ENCODE data around the gene PDRG1. TPM values are rescaled to one million over a fixed set of nuclear protein-coding genes. Genes with fewer than 3 reads are reported as not detected.

PDRG1 gene
- total RNA-seq, 4 donors from 2014 or later: 5.1 to 6.6 (median 6.2) TPM

DNA sequence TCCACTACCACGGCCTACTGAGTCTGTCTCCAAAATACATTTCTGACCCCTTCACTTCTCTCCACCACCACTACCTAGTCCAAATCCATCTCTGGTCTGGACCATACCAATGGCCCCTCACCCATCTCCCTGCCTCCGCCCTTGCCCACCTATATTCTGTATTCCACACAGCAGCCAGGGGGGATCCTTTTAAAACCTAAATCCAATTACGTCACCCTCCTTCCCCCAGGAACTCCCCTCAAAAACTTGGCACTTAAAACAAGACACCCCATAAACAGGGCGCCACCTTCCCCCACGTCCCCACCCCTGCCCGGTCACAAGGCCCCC is 680 bp downstream of the PDRG1 start:
- TF ChIP-seq POLR2A (IDR thresholded peaks at IDR 0.05): no peak
- TF ChIP-seq, protein P1, sequence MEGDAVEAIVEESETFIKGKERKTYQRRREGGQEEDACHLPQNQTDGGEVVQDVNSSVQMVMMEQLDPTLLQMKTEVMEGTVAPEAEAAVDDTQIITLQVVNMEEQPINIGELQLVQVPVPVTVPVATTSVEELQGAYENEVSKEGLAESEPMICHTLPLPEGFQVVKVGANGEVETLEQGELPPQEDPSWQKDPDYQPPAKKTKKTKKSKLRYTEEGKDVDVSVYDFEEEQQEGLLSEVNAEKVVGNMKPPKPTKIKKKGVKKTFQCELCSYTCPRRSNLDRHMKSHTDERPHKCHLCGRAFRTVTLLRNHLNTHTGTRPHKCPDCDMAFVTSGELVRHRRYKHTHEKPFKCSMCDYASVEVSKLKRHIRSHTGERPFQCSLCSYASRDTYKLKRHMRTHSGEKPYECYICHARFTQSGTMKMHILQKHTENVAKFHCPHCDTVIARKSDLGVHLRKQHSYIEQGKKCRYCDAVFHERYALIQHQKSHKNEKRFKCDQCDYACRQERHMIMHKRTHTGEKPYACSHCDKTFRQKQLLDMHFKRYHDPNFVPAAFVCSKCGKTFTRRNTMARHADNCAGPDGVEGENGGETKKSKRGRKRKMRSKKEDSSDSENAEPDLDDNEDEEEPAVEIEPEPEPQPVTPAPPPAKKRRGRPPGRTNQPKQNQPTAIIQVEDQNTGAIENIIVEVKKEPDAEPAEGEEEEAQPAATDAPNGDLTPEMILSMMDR (IDR thresholded peaks at IDR 0.05): no peak
- no peak for DNase-seq
- Histone ChIP-seq H3K27me3 (no peaks in the 10 kb centered on the region), H3K36me3 (peaks cover 0 to 37% (median 0%) of the 10 kb centered on the region in 3 donors), H3K4me1 (peaks cover 0 to 14% (median 0%) of the 10 kb centered on the region in 4 donors), H3K4me3 (peak overlapping the region; percentile 61 to 90 (median 73)), H3K9me3 (no peaks in the 10 kb centered on the region), H3K27ac (peak overlapping the region in 3 of 4 donors; percentile 54 to 85 (median 67))

- peaks cover 0 to 48% (median 0%) of the 10 kb centered on the region in 3 donors for H3K36me3 ChIP-seq
- no peak for TF ChIP-seq POLR2A (IDR thresholded peaks at IDR 0.05)
- TF ChIP-seq, protein P1 (IDR thresholded peaks at IDR 0.05): no peak
Observed at GRCh38 chr20:31949877-31950646, 1.8 kb downstream of the PDRG1 start.

GRCh38 chr20:31948008-31948407 is 3.8 kb downstream of the PDRG1 start:
- no peak for DNase-seq
- peaks cover 0 to 14% (median 0%) of the 10 kb centered on the region in 4 donors for H3K4me1 ChIP-seq
- H3K9me3 ChIP-seq: no peaks in the 10 kb centered on the region
- H3K27ac ChIP-seq: no peak overlapping the region
- H3K4me3 ChIP-seq: no peak overlapping the region
- H3K27me3 ChIP-seq: no peaks in the 10 kb centered on the region
- no peak for TF ChIP-seq POLR2A (IDR thresholded peaks at IDR 0.05)
- TF ChIP-seq, protein P1 (IDR thresholded peaks at IDR 0.05): no peak
- peaks cover 0 to 59% (median 0%) of the 10 kb centered on the region in 3 donors for H3K36me3 ChIP-seq

More at GRCh38 chr20:31949877-31950646, 1.8 kb downstream of the PDRG1 start:
- Histone ChIP-seq H3K27ac (no peak overlapping the region), H3K27me3 (no peaks in the 10 kb centered on the region), H3K4me3 (no peak overlapping the region), H3K9me3 (no peaks in the 10 kb centered on the region), H3K4me1 (peaks cover 0 to 14% (median 0%) of the 10 kb centered on the region in 4 donors)
- no peak for DNase-seq

DNA sequence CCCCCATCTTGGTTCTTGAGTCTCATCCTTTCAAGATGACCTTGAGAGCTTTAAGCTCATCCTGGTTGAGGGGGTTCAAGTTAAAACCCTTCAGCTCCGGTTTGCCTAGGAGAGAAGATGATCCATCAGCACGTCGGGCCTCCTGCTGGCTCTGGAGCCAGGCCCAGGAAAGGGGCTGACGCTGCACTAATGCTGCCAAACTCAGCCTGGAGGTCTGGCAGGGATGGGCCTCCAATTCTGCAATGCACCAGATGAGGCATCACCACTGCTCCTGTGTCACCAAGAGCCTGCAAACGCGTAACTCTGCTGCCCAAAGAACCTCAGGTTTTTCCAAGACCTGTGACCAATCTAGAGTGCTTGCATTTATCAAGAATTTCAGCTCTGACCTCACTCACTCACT is 6.1 kb downstream of the PDRG1 start:
- Histone ChIP-seq H3K36me3 (peaks cover 0 to 59% (median 0%) of the 10 kb centered on the region in 3 donors), H3K9me3 (no peaks in the 10 kb centered on the region), H3K27ac (no peak overlapping the region), H3K27me3 (no peaks in the 10 kb centered on the region), H3K4me3 (no peak overlapping the region), H3K4me1 (peaks cover 0 to 9% (median 0%) of the 10 kb centered on the region in 4 donors)
- DNase-seq: no peak
- no peak for TF ChIP-seq POLR2A (IDR thresholded peaks at IDR 0.05)

DNA sequence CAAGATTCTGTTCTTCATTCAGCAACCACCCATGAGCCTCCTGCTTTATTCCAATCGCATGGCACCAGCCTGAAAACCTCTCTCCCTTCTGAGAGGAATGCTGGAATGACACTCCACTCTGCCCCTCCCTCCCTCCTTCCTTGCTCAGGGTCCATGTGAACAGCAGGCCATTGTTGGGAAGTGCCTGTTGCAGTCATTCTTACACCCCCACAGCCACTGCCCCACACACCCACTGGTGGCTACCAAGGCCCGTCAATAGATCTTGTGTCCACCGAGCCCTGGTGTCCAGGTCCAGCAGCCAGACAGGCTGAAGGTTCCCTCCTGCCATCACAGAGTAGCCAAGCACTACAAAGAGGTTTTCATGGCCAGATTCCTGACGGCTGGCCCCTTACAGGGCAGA is 6.5 kb downstream of the PDRG1 start:
- Histone ChIP-seq H3K4me3 (no peak overlapping the region), H3K27ac (no peak overlapping the region), H3K27me3 (no peaks in the 10 kb centered on the region), H3K4me1 (peaks cover 0 to 4% (median 0%) of the 10 kb centered on the region in 4 donors), H3K36me3 (peaks cover 0 to 59% (median 0%) of the 10 kb centered on the region in 3 donors), H3K9me3 (no peaks in the 10 kb centered on the region)
- no peak for DNase-seq
- TF ChIP-seq, protein P1 (IDR thresholded peaks at IDR 0.05): no peak
- TF ChIP-seq POLR2A (IDR thresholded peaks at IDR 0.05): no peak

DNA sequence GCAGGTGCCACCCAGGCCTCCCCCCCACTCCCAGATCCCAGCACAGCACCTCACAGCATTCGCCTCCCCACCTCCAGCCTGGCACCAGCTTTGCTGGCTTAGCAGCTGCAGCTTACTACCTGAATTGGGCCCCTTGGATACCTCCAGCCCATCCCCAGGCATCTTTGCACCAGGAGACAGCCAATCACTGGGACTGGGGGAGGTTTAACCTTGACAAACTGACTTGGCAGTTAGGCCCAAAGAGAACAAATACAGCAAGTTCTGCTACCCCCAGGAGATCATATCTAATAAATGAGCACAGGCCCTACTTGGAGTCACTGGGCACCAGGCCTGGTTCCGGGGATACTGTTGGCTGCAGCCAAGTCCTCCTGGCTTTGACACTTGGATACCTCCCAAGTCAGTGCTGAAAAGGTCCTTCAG is 8.8 kb downstream of the PDRG1 start:
- H3K27ac ChIP-seq: no peak overlapping the region
- DNase-seq: no peak

More for the DNA sequence above, 8.8 kb downstream of the PDRG1 start:
- TF ChIP-seq, protein P1 (IDR thresholded peaks at IDR 0.05): no peak
- no peak for TF ChIP-seq POLR2A (IDR thresholded peaks at IDR 0.05)
- no peaks in the 10 kb centered on the region for H3K9me3 ChIP-seq
- no peaks in the 10 kb centered on the region for H3K4me1 ChIP-seq
- H3K36me3 ChIP-seq: peaks cover 0 to 41% (median 0%) of the 10 kb centered on the region in 3 donors
- no peak overlapping the region for H3K4me3 ChIP-seq
- no peaks in the 10 kb centered on the region for H3K27me3 ChIP-seq
